Measurements from ENCODE around the gene MAGEA3.
"Not testable (repeated sequence)": the region's sequence is repeated elsewhere in the genome, so short reads cannot be mapped to it uniquely, and the experiment has no call there.

The MAGEA3 gene, protein sequence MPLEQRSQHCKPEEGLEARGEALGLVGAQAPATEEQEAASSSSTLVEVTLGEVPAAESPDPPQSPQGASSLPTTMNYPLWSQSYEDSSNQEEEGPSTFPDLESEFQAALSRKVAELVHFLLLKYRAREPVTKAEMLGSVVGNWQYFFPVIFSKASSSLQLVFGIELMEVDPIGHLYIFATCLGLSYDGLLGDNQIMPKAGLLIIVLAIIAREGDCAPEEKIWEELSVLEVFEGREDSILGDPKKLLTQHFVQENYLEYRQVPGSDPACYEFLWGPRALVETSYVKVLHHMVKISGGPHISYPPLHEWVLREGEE

GRCh38 chrX:152697952-152698931 lies at the start of gene MAGEA3:
Gene MAGEA3, plus strand, starts transcription at chrX:152698794. Its CDS starts 2,039 bp downstream, at chrX:152700833.
- not testable (repeated sequence) for DNase-seq (ENCODE audit: low read depth in 2 of 2)

- no peak for DNase-seq (ENCODE audit: low read depth in 2 of 2)
These were observed 46.5 kb upstream of the MAGEA3 start for GRCh38 chrX:152652060-152652459.

GRCh38 chrX:152652467-152652866 lies 46.1 kb upstream of the MAGEA3 start:
- DNase-seq (ENCODE audit: low read depth in 2 of 2) = no peak

- DNase-seq (ENCODE audit: low read depth in 2 of 2) = no peak
These were observed 42.5 kb upstream of the MAGEA3 start for GRCh38 chrX:152656087-152656486.

DNA sequence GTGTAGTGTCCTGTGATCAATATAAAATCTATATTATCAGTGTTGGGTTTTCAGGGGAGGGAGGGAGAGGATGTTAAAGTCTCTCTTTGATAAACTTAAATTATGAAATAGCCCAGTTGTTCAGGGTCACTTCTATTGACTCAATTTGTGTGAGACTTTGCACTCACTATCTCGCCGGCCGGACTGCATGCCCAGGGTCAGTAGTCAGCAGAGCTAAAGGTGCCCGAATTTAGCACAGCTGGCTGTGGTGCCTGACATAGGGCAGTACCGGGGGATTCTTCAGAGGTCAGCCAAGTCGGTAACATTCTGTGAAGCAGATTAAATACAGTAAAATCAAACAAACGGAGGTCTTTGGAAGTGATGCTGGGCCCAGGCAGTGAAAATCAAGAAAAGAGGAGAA lies 41.7 kb upstream of the MAGEA3 start:
- no peak for DNase-seq (ENCODE audit: low read depth in 2 of 2)

DNA sequence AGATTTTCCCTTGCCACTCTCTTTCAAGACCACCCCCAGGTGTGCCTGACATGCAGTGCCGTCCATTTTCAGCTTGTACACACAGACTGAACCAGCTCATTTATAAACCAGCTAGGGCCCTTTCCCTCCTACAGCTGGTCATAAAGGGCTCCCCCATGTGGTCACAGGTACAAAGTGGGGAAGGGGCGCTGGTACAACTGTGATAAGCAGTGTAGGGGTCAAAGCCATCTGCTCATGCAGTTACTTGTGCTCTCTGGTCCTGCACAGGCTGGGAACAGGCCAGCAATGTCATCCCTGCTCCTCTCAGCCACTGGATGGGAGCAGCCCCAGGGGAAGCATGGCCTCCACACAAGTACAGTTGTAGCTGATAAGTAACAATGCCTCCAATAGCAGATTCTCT lies 40.3 kb upstream of the MAGEA3 start:
- no peak for DNase-seq (ENCODE audit: low read depth in 2 of 2)

- DNase-seq (ENCODE audit: low read depth in 2 of 2) = no peak
These were observed 35.5 kb upstream of the MAGEA3 start for GRCh38 chrX:152663086-152663485.

DNA sequence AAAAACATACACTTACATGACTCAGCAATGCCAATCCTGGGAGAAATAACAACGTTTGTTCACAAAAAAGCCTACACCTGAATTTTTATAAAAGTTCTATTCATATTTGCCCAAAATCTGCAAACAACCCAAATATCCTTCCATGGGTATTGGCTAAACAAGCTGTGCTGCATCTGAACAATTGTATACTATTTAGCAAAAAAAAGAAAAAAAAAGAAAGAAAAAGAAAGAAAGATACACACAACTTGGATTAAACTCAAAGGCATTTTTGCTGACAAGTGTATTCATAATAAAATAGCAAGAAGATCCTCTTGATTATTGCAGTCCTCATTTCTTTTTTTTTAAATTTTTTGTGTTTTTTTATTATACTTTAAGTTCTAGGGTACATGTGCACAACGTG lies 24.5 kb upstream of the MAGEA3 start:
- DNase-seq (ENCODE audit: low read depth in 2 of 2) = no peak

DNA sequence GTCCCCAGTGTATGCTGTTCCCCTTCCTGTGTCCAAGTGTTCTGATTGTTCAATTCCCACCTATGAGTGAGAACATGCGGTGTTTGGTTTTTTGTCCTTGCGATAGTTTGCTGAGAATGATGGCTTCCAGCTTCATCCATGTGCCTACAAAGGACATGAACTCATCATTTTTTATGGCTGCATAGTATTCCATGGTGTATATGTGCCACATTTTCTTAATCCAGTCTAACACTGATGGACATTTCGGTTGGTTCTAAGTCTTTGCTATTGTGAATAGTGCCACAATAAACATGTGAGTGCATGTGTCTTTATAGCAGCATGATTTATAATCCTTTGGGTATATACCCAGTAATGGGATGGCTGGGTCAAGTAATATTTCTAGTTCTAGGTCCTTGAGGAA lies 23.9 kb upstream of the MAGEA3 start:
- not testable (repeated sequence) for DNase-seq (ENCODE audit: low read depth in 2 of 2)

DNA sequence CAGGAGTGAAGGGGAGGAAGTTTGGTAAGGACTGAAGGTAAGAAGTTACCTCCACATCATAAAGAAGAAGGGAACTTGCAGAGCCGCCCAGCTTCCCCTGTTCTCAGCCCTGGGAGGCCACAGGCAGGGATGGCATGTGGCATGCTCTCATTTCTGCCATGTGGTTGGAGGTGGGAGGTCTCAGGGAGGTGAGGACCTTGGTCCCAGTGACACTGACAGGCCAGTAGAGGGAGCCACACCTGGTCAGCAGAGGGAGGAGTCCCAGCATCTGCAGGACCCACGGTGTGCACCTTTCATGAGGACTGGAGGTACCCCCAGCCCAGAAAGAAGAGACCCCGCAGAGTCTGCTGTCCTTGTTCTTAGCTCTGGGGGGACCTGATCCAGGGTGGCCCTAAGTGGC lies 17.6 kb upstream of the MAGEA3 start:
- DNase-seq (ENCODE audit: low read depth in 2 of 2) = not testable (repeated sequence)

- DNase-seq (ENCODE audit: low read depth in 2 of 2) = not testable (repeated sequence)
These were observed 1.8 kb downstream of the MAGEA3 start for GRCh38 chrX:152700390-152700789.

GRCh38 chrX:152706500-152706899 lies 7.9 kb downstream of the MAGEA3 start:
- DNase-seq (ENCODE audit: low read depth in 2 of 2) = not testable (repeated sequence)

GRCh38 chrX:152709173-152709572 lies 10.6 kb downstream of the MAGEA3 start, which contains the start of gene CSAG2:
Gene CSAG2, minus strand, starts transcription at chrX:152709273. Its CDS starts 161 bp downstream, at chrX:152709112.
- not testable (repeated sequence) for DNase-seq (ENCODE audit: low read depth in 2 of 2)

DNA sequence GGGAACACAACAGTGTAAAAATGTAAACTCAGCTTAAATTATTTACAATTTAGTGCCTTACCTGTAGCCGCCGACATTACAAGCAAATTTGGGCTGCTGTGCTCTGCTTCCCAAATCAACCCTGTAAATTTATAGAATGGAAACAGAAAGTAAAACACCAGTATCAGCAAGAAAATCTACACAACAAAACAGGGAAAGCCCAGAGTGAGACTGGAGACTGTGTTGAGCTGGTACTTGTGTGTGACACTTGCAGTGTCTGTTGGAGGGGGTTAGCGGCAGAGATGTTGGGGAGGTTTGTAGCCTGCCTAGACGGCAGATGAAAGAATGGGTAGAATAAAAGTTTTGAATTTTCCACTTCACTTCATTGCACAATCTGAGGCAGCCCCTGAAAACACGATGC lies 14.6 kb downstream of the MAGEA3 start:
- not testable (repeated sequence) for DNase-seq (ENCODE audit: low read depth in 2 of 2)

GRCh38 chrX:152713815-152714787 lies 15.5 kb downstream of the MAGEA3 start, which contains the start of gene MAGEA2B:
Gene MAGEA2B, plus strand, starts transcription at chrX:152714628. Its CDS starts 2,479 bp downstream, at chrX:152717107.
- DNase-seq (ENCODE audit: low read depth in 2 of 2) = not testable (repeated sequence)

- DNase-seq (ENCODE audit: low read depth in 2 of 2) = no peak
These were observed 26.8 kb downstream of the MAGEA3 start for GRCh38 chrX:152725409-152725808.

- DNase-seq (ENCODE audit: low read depth in 2 of 2) = no peak
These were observed 34.8 kb downstream of the MAGEA3 start, which contains the start of the genes CSAG1 and MAGEA12 for GRCh38 chrX:152733261-152733975. Gene CSAG1, minus strand, starts transcription at chrX:152733721. Its CDS starts 1,261 bp downstream, at chrX:152732460. Gene MAGEA12, plus strand, starts transcription at chrX:152733757. Its CDS starts 2,405 bp downstream, at chrX:152736162.

DNA sequence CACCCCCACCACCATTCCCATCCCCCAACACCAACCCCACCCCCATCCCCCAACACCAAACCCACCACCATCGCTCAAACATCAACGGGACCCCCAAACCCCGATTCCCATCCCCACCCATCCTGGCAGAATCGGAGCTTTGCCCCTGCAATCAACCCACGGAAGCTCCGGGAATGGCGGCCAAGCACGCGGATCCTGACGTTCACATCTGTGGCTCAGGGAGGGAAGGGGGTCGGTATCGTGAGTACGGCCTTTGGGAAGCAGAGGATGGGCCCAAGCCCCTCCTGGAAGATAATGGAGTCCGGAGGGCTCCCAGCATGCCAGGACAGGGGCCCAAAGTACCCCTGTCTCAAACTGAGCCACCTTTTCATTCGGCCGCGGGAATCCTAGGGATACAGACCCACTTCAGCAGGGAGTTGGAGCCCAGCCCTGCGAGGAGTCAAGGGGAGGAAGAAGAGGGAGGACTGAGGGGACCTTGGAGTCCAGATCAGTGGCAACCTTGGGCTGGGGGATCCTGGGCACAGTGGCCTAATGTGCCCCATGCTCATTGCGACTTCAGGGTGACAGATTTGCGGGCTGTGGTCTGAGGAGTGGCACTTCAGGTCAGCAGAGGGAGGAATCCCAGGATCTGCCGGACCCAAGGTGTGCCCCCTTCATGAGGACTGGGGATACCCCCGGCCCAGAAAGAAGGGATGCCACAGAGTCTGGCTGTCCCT lies 35.7 kb downstream of the MAGEA3 start:
- DNase-seq (ENCODE audit: low read depth in 2 of 2) = not testable (repeated sequence)

DNA sequence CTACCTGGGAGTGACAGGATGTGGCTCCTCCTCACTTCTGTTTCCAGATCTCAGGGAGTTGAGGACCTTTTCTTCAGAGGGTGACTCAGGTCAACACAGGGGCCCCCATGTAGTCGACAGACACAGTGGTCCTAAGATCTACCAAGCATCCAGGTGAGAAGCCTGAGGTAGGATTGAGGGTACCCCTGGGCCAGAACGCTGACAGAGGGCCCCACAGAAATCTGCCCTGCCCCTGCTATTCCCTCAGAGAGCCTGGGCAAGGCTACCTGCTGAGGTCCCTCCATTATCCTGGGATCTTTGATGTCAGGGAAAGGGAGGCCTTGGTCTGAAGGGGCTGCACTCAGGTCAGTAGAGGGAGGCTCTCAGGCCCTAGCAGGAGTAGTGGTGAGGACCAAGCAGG lies 36.5 kb downstream of the MAGEA3 start:
- DNase-seq (ENCODE audit: low read depth in 2 of 2) = no peak

All from stimulated activated CD8-positive, alpha-beta memory T cell treated with anti-CD3 and anti-CD28 coated beads, Interleukin-2, amount 100 ng/mL, for 48 hours (primary cell).